HuH-7 (cell line): ENCODE measurements around the gene CUEDC1.

Experiments used
- DNase-seq: peaks from one replicate; pipeline ENCODE4 v3.0.0; 2011; ENCODE audit warnings: low spot score

Gene CUEDC1

GRCh38 chr17:57834146-57834741 lies 121.0 kb downstream of the CUEDC1 start:
- DNase-seq = no peak

DNA sequence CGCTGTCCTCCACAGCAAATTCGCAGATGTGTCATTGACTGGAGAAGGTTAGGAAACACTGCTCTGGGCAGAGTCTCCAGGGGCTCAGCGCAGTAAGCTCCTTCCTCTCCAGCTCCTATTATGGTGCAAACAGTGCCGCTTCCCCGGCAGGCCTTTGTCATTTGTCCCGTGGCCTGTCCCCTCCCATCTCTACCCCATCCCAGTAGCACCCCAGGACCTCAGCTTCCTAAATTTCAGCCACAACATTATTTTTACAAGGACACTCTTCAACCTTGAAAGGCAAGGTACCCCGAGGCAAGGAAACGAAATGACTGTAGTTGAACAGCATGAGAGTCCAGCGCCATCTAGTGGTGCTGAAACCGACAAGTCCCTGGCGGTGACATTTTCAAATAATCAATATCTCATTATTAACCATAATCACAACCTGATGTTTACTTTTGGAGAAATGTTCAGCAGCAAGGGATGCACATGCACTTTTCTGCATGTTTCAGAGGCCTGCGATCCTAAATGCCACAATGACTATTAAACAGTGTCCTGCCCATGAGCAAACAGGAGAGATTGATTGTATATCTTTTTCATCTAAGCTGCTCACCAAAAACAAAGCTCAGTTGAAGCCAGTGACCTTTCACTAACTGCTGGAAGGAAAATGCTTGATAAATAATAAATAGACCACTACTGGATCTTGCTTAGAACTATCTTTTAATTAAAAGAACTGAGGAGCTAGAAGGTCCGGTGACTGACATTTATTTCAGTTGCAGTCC lies 121.9 kb downstream of the CUEDC1 start:
- peak; percentile 64 for DNase-seq

- no peak for DNase-seq
Measured at GRCh38 chr17:57832314-57833178, 122.7 kb downstream of the CUEDC1 start.

GRCh38 chr17:57830880-57831279 lies 124.3 kb downstream of the CUEDC1 start:
- no peak for DNase-seq

DNA sequence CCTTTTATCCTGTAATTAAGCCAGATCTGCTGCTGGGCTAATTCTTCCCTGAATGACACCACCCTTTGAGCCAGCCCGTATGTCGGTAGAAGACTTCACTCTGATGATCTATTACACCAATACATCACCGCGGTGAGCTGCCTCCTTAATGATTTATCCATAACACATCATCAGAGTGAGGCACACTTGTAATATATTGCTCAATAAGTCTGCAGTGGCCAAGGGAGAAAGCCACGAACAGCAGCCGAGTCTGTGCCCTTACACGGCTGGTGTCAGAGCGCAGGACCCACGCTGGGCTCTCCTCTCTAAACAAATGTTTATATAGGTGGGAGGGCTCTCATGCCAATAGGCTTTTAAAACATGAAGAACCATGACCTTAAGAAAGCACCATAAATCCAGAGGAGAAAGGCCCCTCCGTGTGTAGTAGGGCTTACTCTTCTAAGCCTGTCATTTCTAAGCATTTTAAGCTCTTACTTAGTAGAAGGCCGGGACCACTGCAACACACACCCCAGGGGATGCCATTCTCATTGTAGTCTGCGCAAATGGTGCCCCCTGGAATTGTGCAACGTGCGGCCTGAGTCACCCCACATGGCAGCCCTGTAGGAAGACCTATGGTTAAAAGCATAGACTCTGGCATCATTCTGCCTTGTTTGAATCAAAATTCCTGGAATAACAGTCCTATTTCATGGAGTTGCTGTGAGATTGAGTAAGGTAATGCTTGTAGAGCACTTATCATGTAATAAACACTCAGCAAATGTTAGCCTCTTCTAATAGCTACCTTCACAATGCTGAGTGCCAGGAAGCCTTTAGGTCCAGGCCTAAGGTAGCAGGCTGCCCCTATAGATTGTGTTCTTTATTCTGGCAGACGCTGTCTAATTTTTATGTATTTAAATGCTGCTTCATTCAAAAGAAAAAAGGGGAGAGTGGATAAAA lies 131.5 kb downstream of the CUEDC1 start:
- DNase-seq = no peak

DNA sequence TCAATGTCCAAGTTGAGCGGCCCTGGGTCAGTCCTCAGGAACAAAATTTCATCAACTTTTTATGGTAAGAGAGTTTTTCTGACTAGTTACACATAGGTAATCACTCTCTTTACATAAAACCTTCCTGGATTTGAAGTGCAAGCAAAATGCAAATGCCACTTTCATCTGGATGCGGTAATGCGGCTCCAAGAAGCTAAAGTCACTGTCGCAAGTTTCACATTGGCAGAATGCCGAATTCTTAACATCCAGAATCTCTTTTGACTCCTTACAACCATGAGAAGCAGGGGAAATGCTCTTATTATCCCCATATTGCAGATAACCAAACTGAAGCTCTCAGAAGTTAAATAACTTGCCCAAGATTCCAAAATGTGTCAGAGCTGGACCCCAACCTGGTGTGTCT lies 135.3 kb downstream of the CUEDC1 start:
- no peak for DNase-seq

GRCh38 chr17:57819285-57819684 lies 135.9 kb downstream of the CUEDC1 start:
- DNase-seq = no peak

- DNase-seq = no peak
Measured at GRCh38 chr17:57818066-57818465, 137.1 kb downstream of the CUEDC1 start.

- DNase-seq = no peak
Measured at GRCh38 chr17:57817299-57817698, 137.9 kb downstream of the CUEDC1 start.

DNA sequence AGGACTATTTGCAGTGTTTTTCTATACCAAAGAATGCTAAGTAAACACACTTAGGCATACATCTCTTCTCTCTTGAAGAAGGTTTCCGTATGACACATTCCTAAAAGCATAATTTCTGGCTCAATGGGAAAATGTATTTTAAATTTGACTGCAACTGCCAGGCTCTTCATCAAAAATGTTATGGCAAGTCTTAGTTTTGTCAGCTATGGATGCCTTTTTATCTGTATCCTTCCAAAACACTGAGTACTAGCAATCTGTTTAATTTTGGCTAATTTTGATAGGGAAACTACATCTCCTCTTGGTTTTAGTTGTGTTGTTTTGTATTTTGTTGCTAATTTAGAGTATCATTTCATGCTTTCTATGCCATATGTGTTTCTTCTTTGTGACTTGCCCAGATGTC lies 140.8 kb downstream of the CUEDC1 start:
- no peak for DNase-seq

DNA sequence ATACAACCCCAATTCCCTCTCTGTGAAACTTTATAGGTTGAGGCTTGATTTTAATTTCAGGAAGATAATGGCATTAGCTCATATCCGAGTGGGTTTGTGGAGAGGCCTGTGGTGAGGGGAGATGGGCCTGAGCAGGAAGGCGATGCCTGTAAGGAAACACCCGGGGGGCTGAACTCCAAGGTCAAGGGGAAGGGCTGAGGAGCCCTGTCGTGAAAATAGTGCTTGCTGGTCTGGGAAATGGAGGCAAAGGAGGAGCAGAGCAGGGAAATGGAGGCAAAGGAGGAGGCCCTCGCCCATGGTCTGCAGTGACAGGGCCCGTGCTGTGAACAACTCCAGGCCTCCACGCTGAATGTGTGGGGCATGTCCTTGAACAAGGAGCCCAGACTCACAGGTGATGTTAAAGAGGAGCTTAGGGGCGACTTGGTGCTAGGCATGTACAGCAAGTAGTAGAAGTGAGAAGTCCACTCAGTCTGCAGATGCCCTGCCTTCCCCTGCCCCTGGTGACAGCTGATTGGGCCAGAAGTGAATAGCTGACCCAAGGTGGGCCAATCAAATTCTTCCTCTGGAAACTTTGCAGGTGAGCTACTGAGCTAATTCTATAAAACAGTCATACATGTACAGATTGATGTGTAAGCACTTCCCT lies 143.5 kb downstream of the CUEDC1 start:
- DNase-seq = no peak
